A549 treated with Mapracorat at 1 μM for 4 hours (cell line): ENCODE results near the gene CYP1A1. TPM values are rescaled to one million over a fixed set of nuclear protein-coding genes. Genes with fewer than 3 reads are reported as not detected.

Experiments used
- total RNA-seq: library from RNA; stranded (reverse); fragments of 200-300 nt; extraction: Qiagen RNA extraction; gene quantifications from 5 replicates; pipeline ENCODE4 v1.2.3, GENCODE V29; 2022

Gene CYP1A1
- 1.2 to 2.2 TPM (median 1.6 TPM) in 5 replicates for total RNA-seq

DNA sequence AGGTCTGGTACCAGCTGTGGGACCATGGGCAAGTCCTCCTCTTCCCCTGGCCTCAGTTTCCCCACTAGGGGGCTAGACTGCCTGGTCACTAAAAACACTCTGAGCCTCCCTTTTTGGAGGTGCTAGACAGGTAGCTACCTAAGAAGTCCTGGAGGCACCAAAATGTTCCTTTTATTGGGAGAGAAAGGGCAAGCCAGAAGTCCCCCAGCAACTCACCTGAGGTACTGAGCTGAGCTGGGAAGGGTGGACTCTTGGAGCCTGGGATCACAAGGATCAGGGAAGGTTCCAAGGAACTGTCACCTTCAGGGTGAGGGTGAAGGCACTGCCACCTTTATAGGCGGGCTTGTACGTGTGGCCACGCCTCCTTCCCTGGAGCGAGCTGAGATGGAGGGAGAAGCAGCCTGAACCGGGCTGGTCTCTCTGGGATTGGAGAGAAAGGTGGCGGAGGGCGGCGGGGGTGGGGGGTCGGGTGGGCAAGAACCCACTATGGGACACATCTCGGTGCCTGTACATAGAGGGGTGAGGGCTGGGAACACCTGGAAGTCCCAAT is at the start of gene CYP1A1:
Gene CYP1A1, minus strand, starts transcription at position 304 of the 550 bp plus-strand sequence. CDS start 2,431 bp downstream, outside the sequence.

GRCh38 chr15:74748322-74748946 is 23.1 kb upstream of the CYP1A1 start, which contains the start of gene CYP1A2:
TSS of gene CYP1A2 (plus strand) at chr15:74748845. CDS start at chr15:74749739, 894 bp downstream.

GRCh38 chr15:74695597-74696397 is 29.5 kb downstream of the CYP1A1 start, which contains the start of gene EDC3:
TSS of gene EDC3 (minus strand) at chr15:74696024. CDS start at chr15:74675124, 20,900 bp downstream.

Other genes with a start within 250 kb of the CYP1A1 start
- gene ARID3B, start 184.3 kb downstream of the CYP1A1 start, total RNA-seq, result 2.8 to 3.3 TPM (median 3.0 TPM) in 5 replicates
- 26.5 to 45.1 TPM (median 34.8 TPM) in 5 replicates for gene CLK3, start 109.7 kb downstream of the CYP1A1 start, total RNA-seq
- gene EDC3, start 29.5 kb downstream of the CYP1A1 start, total RNA-seq, result 18.0 to 23.2 TPM (median 21.9 TPM) in 5 replicates
- not detected in 5 replicates for gene CYP1A2, start 23.3 kb upstream of the CYP1A1 start, total RNA-seq
- gene CSK, start 56.6 kb upstream of the CYP1A1 start, total RNA-seq, result 56.3 to 65.7 TPM (median 62.4 TPM) in 5 replicates
- gene LMAN1L, start 87.3 kb upstream of the CYP1A1 start, total RNA-seq, result not detected in 5 replicates
- gene CPLX3, start 101.1 kb upstream of the CYP1A1 start, total RNA-seq, result 0.08 to 0.09 TPM in 2 of 5 replicates, not detected in the others
- 26.3 to 39.5 TPM (median 33.7 TPM) in 5 replicates for gene ULK3, start 117.6 kb upstream of the CYP1A1 start, total RNA-seq
- 54.9 to 66.9 TPM (median 64.2 TPM) in 5 replicates for gene SCAMP2, start 147.8 kb upstream of the CYP1A1 start, total RNA-seq
- gene MPI, start 164.5 kb upstream of the CYP1A1 start, total RNA-seq, result 27.0 to 40.6 TPM (median 30.8 TPM) in 5 replicates
- 30.3 to 41.3 TPM (median 34.9 TPM) in 5 replicates for gene FAM219B, start 181.3 kb upstream of the CYP1A1 start, total RNA-seq
- 526 to 592 TPM (median 554 TPM) in 5 replicates for gene COX5A, start 212.5 kb upstream of the CYP1A1 start, total RNA-seq
- 18.9 to 28.4 TPM (median 26.6 TPM) in 5 replicates for gene RPP25, start 231.2 kb upstream of the CYP1A1 start, total RNA-seq